GM13976 (cell line): ENCODE results near the gene MED13L.

Experiments
- DNase-seq: peaks from one replicate; pipeline ENCODE4 v3.0.0; 2012; ENCODE audit warnings: low spot score
- in situ Hi-C: fragments of 300-500 bp; cut with MboI; formaldehyde crosslinking; loops from one replicate; pipeline ENCODE4 v1.12.0; 2022; ENCODE audit warnings: low sequenced_read_pairs, mixed read lengths, inconsistent platforms; ENCODE audit not compliant: unreplicated experiment
- TF ChIP-seq, protein P1 (sequence below): IDR thresholded peaks from 2 replicates; pipeline ENCODE4 v1.5.1; 2012; ENCODE audit warnings: borderline replicate concordance, mild to moderate bottlenecking; ENCODE audit not compliant: insufficient read depth; ENCODE audit errors: extremely low read depth, missing control alignments, control extremely low read depth

Gene MED13L

GRCh38 chr12:116068853-116069252 is 208.6 kb downstream of the MED13L start:
- in situ Hi-C loops: no loop called here
- no peak for DNase-seq
- TF ChIP-seq, protein P1, sequence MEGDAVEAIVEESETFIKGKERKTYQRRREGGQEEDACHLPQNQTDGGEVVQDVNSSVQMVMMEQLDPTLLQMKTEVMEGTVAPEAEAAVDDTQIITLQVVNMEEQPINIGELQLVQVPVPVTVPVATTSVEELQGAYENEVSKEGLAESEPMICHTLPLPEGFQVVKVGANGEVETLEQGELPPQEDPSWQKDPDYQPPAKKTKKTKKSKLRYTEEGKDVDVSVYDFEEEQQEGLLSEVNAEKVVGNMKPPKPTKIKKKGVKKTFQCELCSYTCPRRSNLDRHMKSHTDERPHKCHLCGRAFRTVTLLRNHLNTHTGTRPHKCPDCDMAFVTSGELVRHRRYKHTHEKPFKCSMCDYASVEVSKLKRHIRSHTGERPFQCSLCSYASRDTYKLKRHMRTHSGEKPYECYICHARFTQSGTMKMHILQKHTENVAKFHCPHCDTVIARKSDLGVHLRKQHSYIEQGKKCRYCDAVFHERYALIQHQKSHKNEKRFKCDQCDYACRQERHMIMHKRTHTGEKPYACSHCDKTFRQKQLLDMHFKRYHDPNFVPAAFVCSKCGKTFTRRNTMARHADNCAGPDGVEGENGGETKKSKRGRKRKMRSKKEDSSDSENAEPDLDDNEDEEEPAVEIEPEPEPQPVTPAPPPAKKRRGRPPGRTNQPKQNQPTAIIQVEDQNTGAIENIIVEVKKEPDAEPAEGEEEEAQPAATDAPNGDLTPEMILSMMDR: no peak

- no peak for DNase-seq
- TF ChIP-seq, protein P1: no peak
- in situ Hi-C loops: no loop called here
Observed at GRCh38 chr12:116068371-116068770, 209.1 kb downstream of the MED13L start.

DNA sequence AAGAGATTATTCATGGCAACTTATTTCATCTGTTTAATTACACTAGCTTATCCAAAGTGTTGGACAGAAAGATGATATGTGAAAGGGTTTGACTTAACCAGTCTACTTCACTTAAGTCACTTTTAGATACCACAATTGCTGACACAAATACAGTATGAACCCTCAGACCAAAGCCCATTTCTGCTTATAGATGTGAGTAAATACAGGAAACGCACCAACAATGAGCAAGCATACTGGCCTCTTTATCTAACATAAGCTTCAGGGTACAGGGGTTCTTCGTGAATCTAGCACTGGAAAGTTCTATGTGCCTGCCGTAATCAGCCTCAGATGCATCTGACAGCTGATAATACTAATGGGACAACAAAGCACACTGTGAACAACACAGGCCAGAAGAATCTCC is 209.6 kb downstream of the MED13L start:
- TF ChIP-seq, protein P1: no peak
- DNase-seq: no peak
- in situ Hi-C loops: no loop called here

GRCh38 chr12:116066381-116067230 is 210.9 kb downstream of the MED13L start:
- in situ Hi-C loops: no loop called here
- DNase-seq: no peak
- TF ChIP-seq, protein P1: peak; percentile 49

DNA sequence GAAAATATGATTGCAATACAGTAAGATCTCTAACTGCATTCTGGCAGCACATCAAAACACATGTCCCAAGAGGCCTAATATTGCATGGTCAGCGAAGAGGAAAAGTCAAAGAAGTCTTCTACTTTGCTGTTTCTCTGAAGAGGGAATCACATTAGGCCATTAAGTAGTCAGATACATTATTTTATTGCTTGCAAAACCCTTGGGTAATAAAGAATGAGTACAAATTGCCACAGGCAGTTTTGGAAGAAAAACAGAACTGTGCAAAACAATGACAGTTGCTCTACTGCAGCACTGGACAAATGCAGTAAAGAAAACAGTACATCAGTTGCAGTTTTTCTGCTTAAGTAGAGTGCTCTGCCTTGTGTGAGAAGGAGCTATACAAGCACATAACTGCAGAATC is 211.9 kb downstream of the MED13L start:
- TF ChIP-seq, protein P1: no peak
- DNase-seq: no peak
- in situ Hi-C loops: no loop called here

GRCh38 chr12:116064493-116064892 is 213.0 kb downstream of the MED13L start:
- in situ Hi-C loops: no loop called here
- DNase-seq: no peak
- TF ChIP-seq, protein P1: no peak

DNA sequence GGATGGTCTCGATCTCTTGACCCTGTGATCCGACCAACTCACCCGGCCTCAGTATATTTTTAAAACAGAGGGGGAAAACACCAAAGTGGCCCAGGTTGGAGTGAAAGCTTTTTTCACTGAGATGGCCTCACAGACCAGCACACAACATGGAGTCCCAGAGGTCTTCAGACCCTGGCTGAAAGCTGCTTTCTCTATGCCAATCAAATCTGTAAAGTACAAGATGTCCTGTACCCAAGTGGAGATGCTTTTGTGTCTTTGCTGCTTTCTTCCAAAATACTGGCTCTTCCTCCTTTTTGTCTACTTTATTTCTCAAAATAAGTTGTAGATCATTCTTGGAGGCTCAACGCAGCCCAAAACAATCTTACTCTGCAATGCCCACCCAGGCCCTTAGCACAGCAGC is 214.8 kb downstream of the MED13L start:
- TF ChIP-seq, protein P1: no peak
- in situ Hi-C loops: no loop called here
- DNase-seq: no peak
